C4-2B (cell line): Measurements from ENCODE around the gene TPO.

Source experiments
- CTCF ChIP-seq: fragments of 450-650 bp; conservative IDR thresholded peaks from 2 replicates; pipeline ENCODE4 v1.5.1; 2017; ENCODE audit warnings: mild to moderate bottlenecking
- ZFX ChIP-seq: fragments of 450-650 bp; IDR thresholded peaks from 2 replicates; pipeline ENCODE4 v1.6.1; 2017

GRCh38 chr2:1501038-1501851, 88.0 kb downstream of the TPO start:
- no peak for TF ChIP-seq CTCF
- TF ChIP-seq ZFX = no peak
